ENCODE measurements around the gene APBB1IP.
"Not testable (repeated sequence)": the region's sequence is repeated elsewhere in the genome, so short reads cannot be mapped to it uniquely, and the experiment has no call there.

The APBB1IP gene

GRCh38 chr10:26437637-26438461 is at the start of gene APBB1IP:
TSS of gene APBB1IP (plus strand) at chr10:26438341. CDS start at chr10:26492327, 53,986 bp downstream.
- peak; percentile 37 to 40 for DNase-seq (ENCODE audit: low read depth in 2 of 2)

DNA sequence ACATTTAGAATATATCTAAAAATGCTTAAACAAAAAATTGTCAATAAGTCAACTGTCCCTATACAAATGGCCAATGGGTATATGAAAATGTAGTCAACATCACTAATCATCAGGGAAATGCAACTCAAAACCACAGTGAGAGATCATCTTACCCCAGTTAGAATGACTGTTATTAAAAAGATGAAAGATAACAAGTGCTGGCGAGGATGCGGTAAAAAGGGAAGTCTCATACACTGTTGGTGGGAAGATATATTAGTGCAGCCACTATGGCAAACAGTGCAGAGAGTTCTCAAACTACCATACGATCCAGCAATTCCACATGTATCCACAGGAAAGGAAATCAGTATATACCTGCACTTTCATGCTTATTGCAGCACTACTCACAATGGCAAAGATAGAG is 48.6 kb upstream of the APBB1IP start:
- no peak for DNase-seq (ENCODE audit: low read depth in 2 of 2)

DNA sequence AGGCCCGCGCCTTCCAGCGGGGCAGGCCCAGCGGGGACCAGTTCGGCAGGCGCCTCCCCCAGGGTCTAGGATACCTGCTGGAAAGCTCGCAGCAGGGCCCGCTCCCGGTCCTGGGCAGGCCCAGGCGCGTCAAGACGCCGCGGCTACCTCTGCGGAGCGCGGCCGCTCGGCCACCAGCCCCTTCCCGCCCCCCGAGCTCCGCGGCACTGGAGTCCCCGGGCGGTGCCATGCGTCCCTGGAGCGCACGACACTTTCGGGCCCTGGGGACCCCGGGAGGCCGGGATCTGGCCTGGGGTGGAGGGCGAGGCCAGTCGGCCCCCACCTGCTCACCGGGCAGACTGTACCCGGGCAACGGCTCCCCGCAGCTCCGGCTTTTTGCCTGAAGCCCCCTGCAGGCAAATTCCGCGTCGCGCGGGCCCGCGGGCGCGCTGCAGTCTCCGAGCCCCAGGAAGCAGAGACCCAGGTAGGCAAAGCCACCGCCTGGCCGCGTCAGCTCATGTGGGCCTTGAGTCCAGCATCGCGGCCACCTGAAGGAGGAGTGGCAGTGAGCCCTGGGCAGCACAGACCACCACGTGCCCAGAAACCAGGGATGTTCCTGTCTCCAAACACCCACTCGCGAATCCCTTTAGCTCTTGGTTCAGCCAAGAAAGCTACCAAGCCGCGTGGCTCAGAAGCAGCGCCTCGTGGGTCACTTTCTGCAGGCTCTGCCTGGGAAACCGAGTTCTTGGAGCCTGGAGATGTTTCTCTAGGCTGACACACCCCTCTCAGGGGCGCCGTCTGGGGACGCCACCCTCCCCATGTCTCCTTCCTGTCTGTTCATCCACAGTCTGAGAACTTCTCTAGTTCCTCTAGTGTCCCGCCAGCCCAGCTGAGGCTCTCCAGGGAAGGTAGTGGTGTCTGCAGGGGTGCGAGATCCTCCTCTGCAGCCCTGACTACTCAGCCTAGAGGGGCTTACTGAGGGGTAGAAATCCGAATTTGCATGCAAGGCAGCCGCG is 46.1 kb upstream of the APBB1IP start:
- no peak for DNase-seq (ENCODE audit: low read depth in 2 of 2)

- DNase-seq (ENCODE audit: low read depth in 2 of 2) = not testable (repeated sequence)
These were observed 39.8 kb upstream of the APBB1IP start for GRCh38 chr10:26398353-26398752.

DNA sequence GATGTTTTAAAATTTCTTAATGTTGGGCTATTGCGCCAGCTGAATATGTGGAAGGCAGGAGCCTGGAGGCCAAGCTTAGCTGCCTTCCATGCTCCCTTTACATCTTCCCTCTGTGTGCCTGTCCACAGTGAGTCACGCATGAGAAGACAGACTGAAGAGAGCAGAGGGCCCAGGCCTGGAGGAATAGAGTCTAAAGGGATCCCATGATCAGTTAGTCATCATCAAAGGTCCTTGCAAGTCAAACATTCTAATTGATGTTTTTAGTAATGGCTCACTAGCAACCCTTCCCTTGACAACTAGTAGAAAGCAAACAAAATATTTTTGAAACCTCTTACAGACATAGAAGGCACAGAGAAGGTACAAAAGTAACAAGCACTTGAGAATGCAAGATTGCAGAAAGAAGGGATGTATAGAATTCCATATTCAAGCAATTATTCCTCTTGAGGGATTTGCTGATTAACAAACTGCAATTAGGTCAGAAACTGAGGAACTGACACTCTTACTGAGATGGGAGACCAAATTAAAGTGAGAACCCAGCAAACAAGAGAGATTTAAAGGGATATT is 30.7 kb upstream of the APBB1IP start:
- DNase-seq (ENCODE audit: low read depth in 2 of 2) = no peak

- no peak for DNase-seq (ENCODE audit: low read depth in 2 of 2)
These were observed 29.2 kb upstream of the APBB1IP start for GRCh38 chr10:26408858-26409494.

DNA sequence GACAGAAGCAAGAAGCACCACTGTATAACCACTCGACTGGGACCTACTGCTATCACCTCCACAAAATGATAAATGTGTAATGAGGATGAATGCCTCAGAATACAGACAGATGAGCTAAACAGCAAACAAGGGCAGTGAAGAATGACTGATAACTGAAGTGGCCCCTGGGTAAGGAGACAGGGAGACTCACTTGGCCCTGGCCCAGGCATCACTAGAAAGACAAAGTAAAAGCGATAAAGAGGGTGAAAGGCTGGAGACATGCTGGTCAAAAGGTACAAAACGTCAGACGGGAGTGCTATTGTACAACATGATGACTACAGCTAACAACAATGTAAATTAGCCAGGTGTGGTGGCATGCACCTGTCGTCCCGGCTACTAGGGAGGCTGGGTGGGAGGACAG is 27.8 kb upstream of the APBB1IP start:
- no peak for DNase-seq (ENCODE audit: low read depth in 2 of 2)

- DNase-seq (ENCODE audit: low read depth in 2 of 2) = no peak
These were observed 25.2 kb upstream of the APBB1IP start for GRCh38 chr10:26412932-26413331.

DNA sequence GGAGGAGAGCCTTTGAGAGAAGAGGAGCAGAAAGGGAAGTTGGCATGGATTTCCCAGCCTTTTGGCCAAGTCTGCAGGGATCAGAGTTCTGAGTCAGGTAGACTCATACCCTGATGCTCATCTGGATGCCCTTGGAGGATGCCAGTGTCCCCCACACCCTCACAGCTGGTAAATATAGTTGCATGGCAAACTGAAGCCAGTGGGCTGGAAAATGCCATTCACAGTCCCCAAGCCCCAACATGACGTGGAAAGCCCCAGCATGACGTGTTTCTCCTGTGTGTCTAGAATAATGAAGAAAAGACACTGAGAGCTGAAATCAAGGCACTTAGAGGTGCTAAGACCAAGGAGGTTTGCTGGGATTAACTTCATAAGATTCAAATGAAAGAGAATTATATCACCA is 24.8 kb upstream of the APBB1IP start:
- no peak for DNase-seq (ENCODE audit: low read depth in 2 of 2)

DNA sequence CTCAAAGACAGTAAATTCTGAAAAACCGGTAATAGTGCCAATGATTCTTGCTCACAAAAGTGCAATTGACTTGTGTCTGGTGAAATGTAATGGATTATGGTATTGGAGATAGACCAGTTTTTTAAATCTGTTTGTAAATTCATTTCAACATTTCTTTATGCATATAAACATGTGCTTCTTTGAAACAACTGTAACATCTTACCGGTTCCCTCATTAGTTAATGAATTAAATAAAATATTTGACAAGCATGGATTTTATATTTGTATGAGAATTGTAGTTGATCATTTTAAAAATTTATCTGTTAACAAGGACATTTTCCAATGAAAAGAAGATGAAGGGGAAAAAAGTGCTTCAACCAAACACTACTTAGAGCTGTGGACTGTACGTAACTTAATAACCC is 21.0 kb upstream of the APBB1IP start:
- DNase-seq (ENCODE audit: low read depth in 2 of 2) = no peak

DNA sequence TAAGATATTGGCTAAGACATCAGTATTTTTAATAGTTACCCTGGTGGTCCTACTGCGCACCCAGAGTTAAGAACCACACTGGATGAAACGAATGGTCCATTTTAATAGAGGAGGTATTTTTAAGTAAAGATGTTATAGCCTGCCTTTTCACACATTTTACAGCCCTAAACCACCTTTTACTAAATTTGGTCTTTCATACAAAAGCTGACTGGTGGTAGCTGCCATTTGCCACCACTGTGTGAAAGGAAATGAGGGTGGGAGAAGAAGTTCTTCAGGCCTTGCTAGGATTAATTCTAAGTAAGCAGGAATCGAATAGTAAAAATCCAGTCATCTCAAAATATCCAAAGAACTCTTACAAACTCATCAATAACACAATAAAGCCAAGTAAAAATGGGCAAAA is 15.2 kb upstream of the APBB1IP start:
- no peak for DNase-seq (ENCODE audit: low read depth in 2 of 2)

- DNase-seq (ENCODE audit: low read depth in 2 of 2) = no peak
These were observed 14.4 kb upstream of the APBB1IP start for GRCh38 chr10:26423722-26424121.

DNA sequence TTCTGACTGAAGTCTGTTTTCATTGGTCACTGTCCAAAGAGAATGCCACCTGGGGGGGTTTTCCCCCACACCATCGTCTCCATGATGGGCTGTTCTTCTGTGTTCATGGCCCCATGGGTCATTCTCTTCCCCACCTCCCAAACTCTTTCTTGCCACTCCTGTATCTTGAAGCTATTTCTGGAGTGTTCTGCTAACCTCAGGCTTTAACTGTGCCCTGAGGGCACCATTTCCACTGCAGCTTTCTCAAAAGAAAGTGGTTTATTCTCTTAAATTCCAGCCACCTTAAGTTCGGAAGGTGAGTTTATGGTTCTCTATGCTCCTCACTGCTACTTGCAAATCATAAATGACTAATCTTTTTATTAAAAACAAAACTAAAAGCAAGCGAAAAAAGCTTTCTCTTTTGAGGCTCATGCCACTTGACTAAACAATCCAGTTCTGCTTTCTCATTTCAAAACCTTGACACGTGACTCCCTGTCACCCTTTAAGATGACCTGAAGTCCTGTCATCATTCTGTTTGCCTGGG is 7.4 kb upstream of the APBB1IP start:
- DNase-seq (ENCODE audit: low read depth in 2 of 2) = no peak

DNA sequence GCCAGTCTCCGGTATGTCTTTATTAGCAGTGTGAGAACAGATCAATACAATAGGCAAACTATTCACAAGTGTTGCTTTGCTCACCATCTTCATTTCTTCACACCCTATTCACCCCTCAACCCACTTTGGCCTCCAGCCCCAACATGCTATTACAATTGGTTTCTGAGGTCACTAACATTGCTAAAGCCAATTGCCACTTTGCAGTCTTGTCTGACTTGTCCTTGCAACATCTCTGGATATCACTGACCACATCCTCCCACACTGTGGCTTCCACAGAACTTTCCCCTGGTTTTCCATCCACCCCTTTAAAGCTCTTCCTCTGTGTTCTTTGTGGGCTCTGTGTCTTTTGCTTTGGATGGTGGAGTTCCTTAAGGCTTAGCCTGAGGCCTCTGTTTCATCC is 5.2 kb upstream of the APBB1IP start:
- DNase-seq (ENCODE audit: low read depth in 2 of 2) = no peak

DNA sequence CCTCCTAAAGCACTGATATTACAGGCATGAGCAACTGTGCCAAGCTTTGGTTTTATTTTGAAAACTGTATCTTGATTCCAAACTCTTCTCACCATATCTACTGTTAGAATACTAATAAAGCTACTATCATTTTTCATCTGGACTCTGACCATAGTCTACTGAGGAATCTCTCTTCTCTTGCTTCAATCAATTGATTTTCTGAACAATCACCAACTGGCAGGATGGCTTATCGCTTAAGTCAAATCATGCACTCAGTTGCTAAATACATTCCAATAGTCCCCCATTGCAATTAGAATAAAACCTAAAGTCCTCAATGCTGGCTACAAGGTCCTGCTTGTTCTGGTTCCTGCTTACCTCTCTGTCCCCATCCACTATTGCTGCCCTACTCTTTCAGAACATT is 2.3 kb upstream of the APBB1IP start:
- no peak for DNase-seq (ENCODE audit: low read depth in 2 of 2)

- no peak for DNase-seq (ENCODE audit: low read depth in 2 of 2)
These were observed 1.3 kb upstream of the APBB1IP start for GRCh38 chr10:26436848-26437247.

- DNase-seq (ENCODE audit: low read depth in 2 of 2) = peak; percentile 67 to 70
These were observed 597 bp downstream of the APBB1IP start for GRCh38 chr10:26438534-26439341.

DNA sequence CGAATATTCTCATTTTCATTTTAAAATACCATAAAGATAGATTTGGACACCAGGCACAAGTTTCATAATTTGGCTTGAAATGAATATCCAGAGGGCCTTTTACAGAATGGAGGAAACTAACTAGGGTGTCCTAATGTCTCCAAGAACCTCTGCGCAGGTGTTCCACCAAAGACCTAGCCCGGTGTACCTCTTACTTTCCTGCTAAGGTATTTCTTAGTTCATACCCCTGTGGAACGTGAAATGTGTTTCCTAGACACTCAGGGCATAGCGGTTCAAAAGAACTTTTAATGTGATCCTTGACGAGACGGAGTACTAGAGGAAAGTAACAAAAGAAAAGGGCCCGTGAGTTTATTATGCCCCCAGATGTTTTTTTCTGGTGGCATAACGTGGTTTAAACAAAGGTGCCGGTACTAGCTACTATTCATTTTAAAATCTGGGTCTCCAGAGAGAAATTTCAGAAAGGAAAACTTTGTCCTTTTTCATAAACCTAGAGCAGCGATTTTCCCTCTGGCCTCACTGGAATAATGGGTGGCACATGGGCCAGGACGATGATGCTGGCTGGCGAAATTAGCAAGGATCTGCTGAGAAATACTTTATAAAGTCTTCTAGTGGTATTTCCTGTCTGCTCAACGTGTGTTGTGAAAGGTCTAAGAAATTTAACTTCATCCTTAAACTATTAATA is 1.4 kb downstream of the APBB1IP start:
- DNase-seq (ENCODE audit: low read depth in 2 of 2) = no peak

GRCh38 chr10:26440088-26440470 is 1.9 kb downstream of the APBB1IP start:
- DNase-seq (ENCODE audit: low read depth in 2 of 2) = no peak

Data from stimulated activated CD4-positive, alpha-beta T cell treated with anti-CD3 and anti-CD28 coated beads, Interleukin-4, amount 100 ng/mL, for 48 hours (primary cell).